Duodenal mucosa (tissue), 2 donors: ENCODE data around the gene STXBP1.

ENCODE experiments used
- H3K27ac ChIP-seq: one replicate; pipeline ENCODE4 v1.7.0; 2013; ENCODE audit warnings: low read depth, low read length
- H3K27me3 ChIP-seq, 2 donors: one replicate each; pipeline ENCODE4 v1.7.0; 2013; ENCODE audit warnings: low read length in 2 of 2, control low read depth in 1 of 2; ENCODE audit not compliant: insufficient read depth in 2 of 2, control insufficient read depth in 1 of 2
- H3K36me3 ChIP-seq, 2 donors: one replicate each; pipeline ENCODE4 v1.7.0; 2013; ENCODE audit warnings: low read length in 2 of 2, control low read depth in 1 of 2; ENCODE audit not compliant: insufficient read depth in 2 of 2, control insufficient read depth in 1 of 2
- H3K4me1 ChIP-seq, 2 donors: one replicate each; pipeline ENCODE4 v1.7.0; 2013; ENCODE audit warnings: low read length in 2 of 2, control low read depth in 1 of 2; ENCODE audit not compliant: insufficient read depth in 2 of 2, control insufficient read depth in 1 of 2
- H3K4me3 ChIP-seq, 2 donors: one replicate each; pipeline ENCODE4 v1.7.0; 2013; ENCODE audit warnings: low read length in 2 of 2, low read depth in 1 of 2
- H3K9ac ChIP-seq, 2 donors: one replicate each; pipeline ENCODE4 v1.7.0; 2013; ENCODE audit warnings: low read length in 2 of 2, low read depth in 1 of 2
- H3K9me3 ChIP-seq, 2 donors: one replicate each; pipeline ENCODE4 v1.7.0; 2013; ENCODE audit warnings: low read length in 2 of 2, control low read depth in 1 of 2; ENCODE audit not compliant: control insufficient read depth in 1 of 2

Gene STXBP1

GRCh38 chr9:127690735-127691134, 78.7 kb downstream of the STXBP1 start:
- no peaks in the 10 kb centered on the region for H3K27me3 ChIP-seq
- H3K9ac ChIP-seq, result no peak overlapping the region
- no peak overlapping the region for H3K27ac ChIP-seq
- H3K4me1 ChIP-seq, result peaks cover 0 to 4% of the 10 kb centered on the region in 2 donors
- no peak overlapping the region for H3K4me3 ChIP-seq
- H3K9me3 ChIP-seq, result no peaks in the 10 kb centered on the region
- peaks cover 0 to 9% of the 10 kb centered on the region in 2 donors for H3K36me3 ChIP-seq

DNA sequence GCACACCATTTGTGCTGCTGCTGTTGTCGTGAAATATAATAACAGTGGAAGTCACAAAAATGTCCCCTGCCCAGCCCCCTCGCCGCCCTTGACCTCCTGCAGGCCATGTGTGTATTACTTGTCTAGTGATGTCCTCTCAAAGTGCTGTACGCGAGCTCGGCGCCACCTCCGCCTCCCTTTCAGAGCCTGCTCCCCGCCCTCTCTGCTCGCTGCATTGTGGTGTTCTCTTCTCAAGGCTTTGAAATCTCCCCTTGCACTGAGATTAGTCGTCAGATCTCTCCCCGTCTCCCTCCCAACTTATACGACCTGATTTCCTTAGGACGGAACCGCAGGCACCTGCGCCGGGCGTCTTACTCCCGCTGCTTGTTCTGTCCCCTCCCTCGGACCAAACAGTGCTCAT, 80.0 kb downstream of the STXBP1 start:
- H3K4me3 ChIP-seq, result no peak overlapping the region
- H3K9ac ChIP-seq, result no peak overlapping the region
- H3K36me3 ChIP-seq, result peaks cover 0 to 4% of the 10 kb centered on the region in 2 donors
- H3K9me3 ChIP-seq, result no peaks in the 10 kb centered on the region
- no peaks in the 10 kb centered on the region for H3K27me3 ChIP-seq
- peaks cover 0 to 4% of the 10 kb centered on the region in 2 donors for H3K4me1 ChIP-seq
- no peak overlapping the region for H3K27ac ChIP-seq

DNA sequence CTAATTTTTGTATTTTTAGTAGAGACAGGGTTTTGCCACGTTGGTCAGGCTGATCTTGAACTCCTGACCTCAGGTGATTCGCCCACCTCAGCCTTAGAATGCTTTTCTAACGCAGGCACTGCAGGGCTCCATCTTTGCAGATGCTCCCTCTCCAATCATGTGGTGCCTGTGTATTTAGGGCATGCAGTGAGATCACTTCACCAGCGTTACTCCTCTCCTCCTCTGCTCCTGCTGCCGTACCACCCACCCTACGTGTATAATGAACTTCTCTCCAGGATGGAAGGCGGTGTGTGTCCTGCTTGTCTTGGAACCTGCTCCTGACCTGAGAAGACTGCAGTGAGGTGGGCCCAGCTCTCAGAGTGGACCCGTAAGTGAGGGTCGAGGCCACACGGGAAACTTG, 81.1 kb downstream of the STXBP1 start:
- H3K27me3 ChIP-seq, result no peaks in the 10 kb centered on the region
- H3K27ac ChIP-seq, result no peak overlapping the region
- H3K9me3 ChIP-seq, result no peaks in the 10 kb centered on the region
- H3K4me3 ChIP-seq, result no peak overlapping the region
- peaks cover 0 to 4% of the 10 kb centered on the region in 2 donors for H3K36me3 ChIP-seq
- H3K4me1 ChIP-seq, result peaks cover 0 to 4% of the 10 kb centered on the region in 2 donors
- H3K9ac ChIP-seq, result no peak overlapping the region

GRCh38 chr9:127693697-127694096, 81.6 kb downstream of the STXBP1 start:
- H3K27ac ChIP-seq, result no peak overlapping the region
- no peaks in the 10 kb centered on the region for H3K27me3 ChIP-seq
- H3K4me3 ChIP-seq, result no peak overlapping the region
- no peak overlapping the region for H3K9ac ChIP-seq
- H3K9me3 ChIP-seq, result no peaks in the 10 kb centered on the region
- peaks cover 0 to 4% of the 10 kb centered on the region in 2 donors for H3K4me1 ChIP-seq
- H3K36me3 ChIP-seq, result peaks cover 0 to 4% of the 10 kb centered on the region in 2 donors

GRCh38 chr9:127694890-127695720, 83.0 kb downstream of the STXBP1 start:
- Histone ChIP-seq H3K27me3 (no peaks in the 10 kb centered on the region), H3K27ac (no peak overlapping the region), H3K4me1 (peaks cover 0 to 8% of the 10 kb centered on the region in 2 donors), H3K9ac (no peak overlapping the region), H3K9me3 (no peaks in the 10 kb centered on the region), H3K4me3 (no peak overlapping the region), H3K36me3 (peaks cover 0 to 4% of the 10 kb centered on the region in 2 donors)

DNA sequence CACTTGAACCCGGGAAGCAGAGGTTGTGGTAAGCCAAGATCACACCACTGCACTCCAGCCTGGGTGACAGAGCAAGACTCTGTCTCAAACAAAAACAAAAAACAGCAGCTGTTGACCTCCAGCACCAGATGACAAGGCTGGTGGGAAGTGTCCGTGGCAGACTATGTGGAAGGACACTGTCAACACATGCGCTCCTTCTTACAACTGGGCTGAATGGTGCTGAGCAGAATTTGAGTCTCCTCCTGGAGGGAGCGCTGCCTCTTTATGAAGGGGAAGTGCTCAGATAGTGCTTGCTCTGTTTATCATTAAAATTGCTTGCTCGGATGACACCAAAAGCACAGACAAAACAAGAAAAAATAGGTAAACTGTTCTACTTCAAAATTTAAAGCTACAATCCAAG, 85.5 kb downstream of the STXBP1 start:
- no peak overlapping the region for H3K9ac ChIP-seq

GRCh38 chr9:127698386-127698785, 86.3 kb downstream of the STXBP1 start:
- peaks cover 0 to 8% of the 10 kb centered on the region in 2 donors for H3K4me1 ChIP-seq
- no peaks in the 10 kb centered on the region for H3K9me3 ChIP-seq
- H3K27ac ChIP-seq, result no peak overlapping the region
- H3K9ac ChIP-seq, result no peak overlapping the region
- H3K4me3 ChIP-seq, result no peak overlapping the region
- no peaks in the 10 kb centered on the region for H3K27me3 ChIP-seq
- H3K36me3 ChIP-seq, result no peaks in the 10 kb centered on the region

More for the DNA sequence above, 85.5 kb downstream of the STXBP1 start:
- peaks cover 0 to 8% of the 10 kb centered on the region in 2 donors for H3K4me1 ChIP-seq
- H3K9me3 ChIP-seq, result no peaks in the 10 kb centered on the region
- H3K27ac ChIP-seq, result no peak overlapping the region
- no peak overlapping the region for H3K4me3 ChIP-seq
- H3K36me3 ChIP-seq, result no peaks in the 10 kb centered on the region
- H3K27me3 ChIP-seq, result no peaks in the 10 kb centered on the region

DNA sequence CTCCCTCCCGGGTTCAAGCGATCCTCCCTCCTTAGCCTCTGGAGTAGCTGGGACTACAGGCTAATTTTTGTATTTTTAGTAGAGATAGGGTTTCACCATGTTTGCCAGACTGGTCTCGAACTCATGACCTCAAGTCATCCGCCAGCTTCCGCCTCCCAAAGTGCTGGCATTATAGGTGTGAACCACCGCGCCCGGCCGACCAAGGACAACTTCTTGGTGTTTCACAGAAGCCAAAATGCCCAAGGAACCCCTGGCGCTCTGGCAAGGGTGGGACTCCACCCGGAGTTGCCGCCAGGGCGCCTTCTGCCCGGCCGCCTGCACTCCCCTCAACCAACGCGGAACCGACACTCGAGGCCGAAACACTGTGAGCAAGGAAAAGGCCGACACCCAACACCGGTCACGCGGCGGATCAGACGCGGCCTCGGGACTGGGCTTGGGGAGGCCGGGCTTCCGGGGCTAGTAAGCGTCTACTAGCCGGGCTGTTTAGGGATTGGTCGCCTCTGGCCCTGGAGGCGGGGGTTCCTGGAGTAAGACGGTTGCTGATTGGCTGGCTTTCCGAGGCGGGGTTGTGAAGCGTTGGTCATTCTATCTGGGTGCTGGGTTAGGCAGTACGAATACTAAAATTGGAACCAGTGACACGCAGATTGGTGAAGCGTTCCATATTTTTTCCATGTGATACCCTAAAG, 87.1 kb downstream of the STXBP1 start:
- Histone ChIP-seq H3K27ac (peak overlapping the region; percentile 64), H3K27me3 (no peaks in the 10 kb centered on the region), H3K9ac (peak overlapping the region; percentile 38 to 58), H3K4me3 (peak overlapping the region; percentile 10 to 51), H3K4me1 (peaks cover 0 to 8% of the 10 kb centered on the region in 2 donors), H3K9me3 (no peaks in the 10 kb centered on the region), H3K36me3 (no peaks in the 10 kb centered on the region)

GRCh38 chr9:127700140-127700539, 88.1 kb downstream of the STXBP1 start:
- no peaks in the 10 kb centered on the region for H3K27me3 ChIP-seq
- no peaks in the 10 kb centered on the region for H3K9me3 ChIP-seq
- H3K36me3 ChIP-seq, result no peaks in the 10 kb centered on the region
- H3K4me1 ChIP-seq, result peaks cover 0 to 8% of the 10 kb centered on the region in 2 donors
- no peak overlapping the region for H3K9ac ChIP-seq
- no peak overlapping the region for H3K27ac ChIP-seq
- no peak overlapping the region for H3K4me3 ChIP-seq

- H3K4me1 ChIP-seq, result peaks cover 0 to 4% of the 10 kb centered on the region in 2 donors
- no peak overlapping the region for H3K4me3 ChIP-seq
- H3K27me3 ChIP-seq, result no peaks in the 10 kb centered on the region
- no peak overlapping the region for H3K9ac ChIP-seq
- no peaks in the 10 kb centered on the region for H3K9me3 ChIP-seq
- no peak overlapping the region for H3K27ac ChIP-seq
- H3K36me3 ChIP-seq, result no peaks in the 10 kb centered on the region
These were observed 88.6 kb downstream of the STXBP1 start for GRCh38 chr9:127700594-127701255.
